NCI-H2107 (cell line): Measurements from ENCODE around the gene ERMN.

Source experiments
- DNase-seq: peaks from one replicate; lab custom pipeline; 2025; lab: John Stamatoyannopoulos, UW

ERMN gene

DNA sequence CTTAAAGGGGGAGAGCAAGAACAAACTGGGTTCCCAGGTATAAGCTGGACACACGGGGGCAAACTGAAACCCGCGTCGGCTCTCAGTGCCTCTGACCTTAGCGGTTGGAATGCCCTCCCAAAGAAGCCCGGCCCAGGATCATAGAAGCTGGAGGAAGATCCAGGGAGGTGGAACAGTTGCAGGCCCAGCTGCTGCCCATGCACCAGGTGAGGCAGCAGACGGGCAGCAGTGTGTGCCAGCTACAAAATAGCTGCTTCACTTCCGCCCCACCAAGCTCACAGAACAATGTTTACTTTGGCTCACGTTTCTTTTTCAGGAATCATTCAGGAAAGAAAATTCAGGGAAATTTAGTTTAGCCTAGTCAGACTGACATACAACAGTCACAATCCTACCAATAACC is 3.9 kb upstream of the ERMN start:
- no peak for DNase-seq

DNA sequence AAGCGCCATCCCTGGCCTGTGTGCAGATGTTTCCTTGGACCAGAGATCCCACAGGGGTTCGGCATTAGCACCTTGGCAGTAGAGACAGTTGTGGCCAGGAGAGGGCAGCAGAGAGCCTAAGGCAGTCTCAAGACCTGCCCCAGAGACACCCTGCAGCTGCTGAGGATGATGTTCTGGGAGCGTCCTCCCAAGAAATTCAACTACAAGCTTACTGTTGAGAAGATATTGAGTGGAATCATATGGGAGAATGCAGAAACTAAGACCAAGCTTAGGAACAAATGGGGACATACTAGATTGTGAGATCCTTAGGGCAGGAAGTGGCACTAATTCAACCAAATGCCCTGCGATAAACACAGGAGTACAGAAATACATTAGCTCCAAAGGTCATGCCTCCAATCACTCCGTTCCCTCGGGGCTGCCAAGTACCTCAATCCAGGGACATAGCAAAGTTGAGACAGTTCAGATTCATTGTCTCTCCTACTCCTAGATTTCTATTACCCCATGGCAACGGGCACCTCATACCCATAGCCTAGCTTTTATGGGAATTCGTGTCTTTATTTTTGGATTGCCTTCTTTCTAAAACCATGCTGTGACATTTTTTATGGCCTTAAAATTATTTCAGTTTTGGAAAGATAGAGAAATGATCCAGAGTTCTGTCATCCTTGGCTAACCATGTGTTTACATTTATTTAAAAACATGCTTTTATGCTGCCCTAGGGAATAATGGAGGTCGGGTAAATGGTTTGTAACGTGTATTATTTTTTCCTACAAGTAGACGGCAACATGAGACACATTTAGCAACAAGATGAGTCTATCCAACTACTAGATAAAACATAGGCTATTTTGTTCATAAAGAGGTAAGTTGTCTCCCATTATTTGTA is 2.2 kb upstream of the ERMN start:
- peak; percentile 29 for DNase-seq

DNA sequence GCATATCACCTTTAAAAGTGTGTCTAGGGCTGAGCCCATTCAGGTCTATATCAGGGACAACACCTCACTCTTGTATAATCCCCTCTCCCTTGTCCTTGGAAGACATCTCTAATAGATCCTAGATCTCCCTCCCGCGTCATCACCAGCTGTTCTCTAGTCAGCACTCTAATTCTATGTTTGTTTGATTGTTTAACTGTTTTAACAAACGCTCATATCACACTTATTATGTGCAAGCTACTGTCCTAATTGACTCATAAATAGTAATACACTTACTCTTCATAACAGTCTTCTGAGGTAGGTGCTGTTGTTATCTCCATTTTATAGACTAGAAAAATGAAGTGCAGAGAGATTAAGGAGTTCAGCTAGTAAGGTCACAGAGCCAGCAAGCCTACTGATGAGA is 1.6 kb upstream of the ERMN start:
- DNase-seq: no peak

DNA sequence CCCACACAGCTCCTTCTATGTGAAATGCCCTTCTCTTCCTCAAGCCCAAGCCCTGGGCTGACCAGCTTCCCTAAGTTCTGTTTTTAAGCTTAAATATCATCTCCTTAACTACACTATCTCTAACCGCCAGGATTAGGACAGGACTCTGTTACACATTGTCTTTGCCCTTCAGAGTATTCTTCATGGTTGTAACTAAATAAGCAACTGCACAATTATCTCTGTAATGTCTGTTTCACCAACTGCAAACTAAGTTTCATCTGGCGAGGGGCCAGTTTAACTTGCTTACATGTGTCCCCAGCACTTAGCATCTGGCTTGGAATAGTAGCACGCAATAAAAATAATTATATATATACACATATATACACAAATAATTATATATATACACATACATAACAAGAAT is 1.1 kb upstream of the ERMN start:
- DNase-seq: no peak

DNA sequence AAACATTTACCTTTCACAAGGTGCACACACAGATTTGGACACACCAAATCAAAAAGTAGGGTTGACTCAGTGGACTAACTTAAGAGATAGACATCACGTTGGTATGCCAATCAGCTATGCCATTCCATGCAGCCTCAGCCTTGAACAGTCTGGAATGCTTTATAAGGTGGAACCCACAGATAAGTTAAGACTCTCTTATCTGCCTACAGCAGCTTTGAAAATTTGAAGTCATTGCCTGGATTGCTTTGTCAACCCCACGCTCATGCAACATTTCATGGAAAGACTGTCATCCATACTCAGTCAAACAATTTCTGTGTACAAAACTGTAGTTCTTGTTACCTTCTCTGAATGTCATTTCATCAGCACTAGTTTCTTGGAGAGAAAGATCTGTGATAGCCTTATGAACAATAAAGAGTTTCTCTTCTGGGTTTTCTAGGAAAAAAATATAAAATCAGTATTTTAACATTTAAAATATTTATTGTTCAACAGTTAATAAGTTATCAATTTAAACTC is 1.2 kb downstream of the ERMN start:
- no peak for DNase-seq

DNA sequence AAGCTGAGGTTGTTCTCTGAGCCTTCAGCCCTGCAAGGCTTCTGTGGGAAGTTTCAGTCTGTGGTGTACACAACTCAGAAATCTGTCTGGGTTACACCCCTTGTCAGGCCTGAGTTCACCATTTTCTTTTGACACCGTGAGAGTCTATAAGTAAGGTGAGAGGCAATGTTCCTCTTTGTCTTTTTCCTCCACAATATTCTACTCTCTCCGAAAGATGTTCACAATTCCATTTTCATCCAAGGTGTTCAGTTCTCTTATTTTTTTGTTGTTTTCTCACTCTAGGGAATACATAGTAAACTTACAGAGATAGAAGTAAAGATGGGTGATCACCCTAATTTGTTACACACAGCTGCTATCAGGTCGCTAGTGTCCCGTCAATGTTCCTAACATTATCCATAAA is 3.2 kb downstream of the ERMN start:
- DNase-seq: no peak

DNA sequence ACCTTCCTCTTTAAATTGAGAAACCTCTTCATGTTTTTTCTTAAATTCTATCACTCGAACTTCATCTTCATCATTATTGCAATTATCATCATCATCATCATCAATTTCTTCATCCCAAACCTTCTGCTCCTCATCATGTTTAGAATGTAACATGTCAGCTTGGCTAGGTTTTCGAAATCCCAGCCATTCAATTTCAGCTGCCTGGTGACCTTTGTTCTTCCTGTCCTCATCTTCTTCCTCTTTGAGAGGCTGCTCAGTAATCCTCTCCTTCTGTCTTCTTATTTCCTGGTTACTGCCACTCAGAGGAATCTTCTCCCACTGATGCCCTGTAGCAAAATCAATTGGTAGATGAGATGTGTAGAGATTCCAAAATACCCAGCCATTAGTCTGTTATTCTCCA is 4.2 kb downstream of the ERMN start:
- DNase-seq: no peak

DNA sequence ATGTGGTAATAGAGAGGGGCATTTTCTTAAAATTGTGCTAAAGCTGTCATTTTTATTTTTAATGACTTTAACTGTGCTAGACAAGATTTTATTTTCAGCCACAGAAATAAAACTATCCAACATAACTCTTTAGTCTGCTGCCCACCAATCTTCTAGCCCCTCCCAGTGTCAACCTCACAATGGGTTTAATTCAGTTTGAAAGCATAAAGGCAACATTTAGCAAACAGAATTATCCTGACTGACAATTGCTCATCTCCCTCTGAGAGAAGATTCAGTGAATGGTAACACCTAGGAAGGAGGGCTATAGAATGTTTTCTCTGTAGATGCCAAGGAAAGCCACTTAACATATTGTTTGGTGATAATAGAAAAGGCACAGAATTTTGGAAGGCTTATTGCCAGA is 5.2 kb downstream of the ERMN start:
- DNase-seq: no peak

DNA sequence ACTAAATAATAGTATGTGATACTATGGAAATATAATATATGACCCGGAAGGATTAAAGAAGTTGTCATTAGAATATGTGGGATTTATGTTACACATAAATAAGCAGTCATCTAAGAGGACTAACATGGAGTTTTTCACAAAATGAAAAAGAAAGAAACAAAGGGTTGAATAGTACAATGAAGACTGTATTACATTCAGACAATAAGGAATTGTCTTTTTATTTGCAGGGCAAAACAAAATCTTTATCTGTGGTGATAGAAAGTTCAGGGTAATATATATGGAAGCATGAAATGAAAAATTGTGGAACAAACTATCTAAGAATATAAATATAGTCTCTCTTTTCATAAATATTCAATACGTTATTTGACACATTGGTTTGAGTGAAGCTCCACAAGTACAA is 5.8 kb downstream of the ERMN start:
- DNase-seq: no peak

DNA sequence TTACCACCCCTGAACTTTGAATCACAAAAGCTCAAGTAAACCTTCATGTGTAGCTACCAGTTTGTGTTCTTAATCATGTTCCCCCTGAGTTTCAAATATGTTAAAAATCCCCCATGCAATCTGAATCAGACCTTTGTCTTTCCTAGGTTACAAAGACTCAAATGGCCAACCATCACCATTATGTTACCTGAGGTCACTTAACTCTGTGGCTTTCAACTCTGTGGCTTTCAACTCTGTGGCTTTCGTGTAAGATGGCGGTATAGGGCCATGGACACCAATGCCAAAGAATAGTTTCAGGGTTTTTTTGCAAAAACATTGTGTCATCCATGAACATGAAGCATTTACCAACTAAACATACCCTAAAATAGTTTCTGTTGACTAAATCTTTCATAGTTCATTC is 6.7 kb downstream of the ERMN start:
- DNase-seq: no peak

DNA sequence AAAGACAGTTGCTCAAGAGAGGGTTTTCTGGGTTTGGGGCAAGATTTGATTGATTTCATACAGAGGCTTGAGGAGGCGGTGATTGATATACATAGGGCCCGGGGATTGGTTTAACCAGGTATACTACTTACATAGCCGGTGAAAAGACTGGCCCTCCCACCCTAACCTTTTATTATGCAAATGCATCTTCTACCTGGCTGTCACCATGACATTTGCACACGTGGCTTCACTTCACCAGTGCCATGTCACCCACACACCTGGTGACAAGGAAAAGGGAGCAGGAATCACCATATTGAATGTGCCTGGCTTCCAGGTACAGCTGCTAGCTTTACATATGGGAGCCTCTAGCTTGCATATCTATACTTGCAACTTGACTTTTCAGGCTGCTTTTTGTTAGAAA is 9.7 kb downstream of the ERMN start:
- DNase-seq: no peak

DNA sequence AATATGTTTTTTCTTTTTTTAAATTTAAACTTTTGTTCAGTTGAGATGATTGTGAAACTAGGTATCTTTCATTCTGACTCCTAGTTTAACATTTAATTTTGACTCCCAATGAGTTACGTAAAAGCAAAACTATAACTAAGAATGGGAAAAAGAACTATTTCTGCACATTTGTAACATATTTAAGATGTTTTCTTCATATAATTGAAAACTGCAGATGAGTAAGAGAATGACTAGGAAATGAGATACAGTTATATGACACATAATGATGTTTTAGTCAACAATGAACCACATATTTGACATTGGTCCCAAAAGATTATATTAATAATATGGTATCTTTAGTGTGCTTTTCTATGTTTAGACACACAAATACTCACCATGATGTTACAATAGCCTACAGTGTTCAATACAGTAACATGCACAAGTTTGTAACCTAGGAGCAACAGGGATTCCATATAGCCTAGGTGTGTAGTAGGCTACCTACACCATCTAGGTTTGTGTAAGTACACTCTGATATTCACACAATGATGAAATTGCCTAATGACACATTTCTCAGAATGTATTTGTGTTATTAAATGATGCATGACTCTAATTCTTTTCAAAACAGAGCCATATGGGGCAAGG is 12.6 kb downstream of the ERMN start:
- DNase-seq: no peak

DNA sequence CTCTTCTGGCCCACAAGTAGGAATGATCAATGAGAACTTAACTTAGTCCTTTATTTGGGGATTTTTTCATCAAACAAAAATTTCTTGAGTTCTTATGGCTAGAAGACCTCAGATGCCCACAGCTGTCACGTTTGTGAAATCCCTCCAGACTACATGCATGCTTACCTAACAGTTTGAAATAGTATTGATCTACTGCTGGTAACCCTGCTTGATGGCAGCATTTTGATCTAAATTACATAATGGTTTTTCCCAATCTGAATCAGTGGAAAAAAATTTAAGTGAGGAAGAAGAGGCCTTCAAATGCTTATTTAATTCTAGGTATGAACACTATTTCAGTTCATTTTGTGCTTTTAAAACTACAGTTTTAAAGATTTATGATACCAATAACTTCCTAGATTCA is 13.9 kb downstream of the ERMN start:
- no peak for DNase-seq

DNA sequence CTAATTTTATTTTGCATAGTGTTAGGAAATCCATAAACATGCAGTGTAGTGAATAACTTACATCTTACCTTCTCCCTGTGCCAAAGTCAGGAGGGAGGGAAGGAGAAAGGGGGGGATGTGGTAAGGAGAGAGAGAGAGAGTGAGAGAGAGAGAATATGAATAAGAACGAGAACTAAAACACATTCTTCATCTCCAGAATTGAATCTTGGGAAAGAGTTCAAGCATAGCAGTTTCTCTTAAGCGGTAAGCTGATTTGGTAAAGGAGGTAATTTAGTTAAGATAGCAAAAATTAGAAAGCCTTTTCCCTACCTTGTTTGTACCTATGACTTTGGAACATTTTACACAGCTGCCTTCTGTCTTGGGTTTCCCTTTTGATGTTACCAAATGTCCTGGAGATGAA is 15.7 kb downstream of the ERMN start:
- no peak for DNase-seq

DNA sequence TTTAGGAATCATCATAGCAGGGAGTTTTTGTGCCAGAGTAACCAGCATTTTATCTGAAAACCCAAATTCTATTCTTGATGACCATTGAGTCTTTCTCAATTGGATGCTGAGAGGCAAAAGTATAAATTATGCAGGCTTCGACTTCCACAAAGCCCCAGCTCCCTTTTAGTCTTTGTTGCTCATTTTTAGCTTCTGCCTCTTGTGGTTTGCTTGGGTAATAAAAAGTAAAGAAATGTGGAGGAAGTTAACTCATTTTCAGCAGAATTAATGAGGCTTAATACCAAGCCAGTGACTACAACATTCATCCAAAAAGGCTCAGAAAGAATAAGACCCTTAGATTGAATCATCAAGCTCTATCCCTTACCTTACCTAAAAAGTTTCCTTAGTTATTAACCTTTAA is 18.6 kb downstream of the ERMN start:
- no peak for DNase-seq

DNA sequence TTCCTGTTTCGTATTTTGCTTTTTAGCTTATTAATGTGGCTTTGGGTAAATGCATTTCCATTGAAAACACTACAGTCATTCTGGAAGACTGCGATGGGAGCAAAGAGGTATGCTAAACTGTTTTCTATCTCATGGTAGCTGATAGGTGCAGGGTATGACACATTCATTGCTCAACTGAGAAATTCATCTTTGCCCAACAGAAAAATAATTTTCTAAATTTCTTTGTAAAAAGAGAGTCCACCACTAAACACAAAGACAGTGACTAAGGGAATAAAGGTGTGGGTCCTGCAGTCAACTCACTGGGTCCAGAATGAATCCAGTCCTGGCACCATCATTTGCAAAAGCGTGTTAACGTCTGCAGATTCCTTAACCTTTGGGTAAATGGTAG is 19.9 kb downstream of the ERMN start:
- DNase-seq: no peak

DNA sequence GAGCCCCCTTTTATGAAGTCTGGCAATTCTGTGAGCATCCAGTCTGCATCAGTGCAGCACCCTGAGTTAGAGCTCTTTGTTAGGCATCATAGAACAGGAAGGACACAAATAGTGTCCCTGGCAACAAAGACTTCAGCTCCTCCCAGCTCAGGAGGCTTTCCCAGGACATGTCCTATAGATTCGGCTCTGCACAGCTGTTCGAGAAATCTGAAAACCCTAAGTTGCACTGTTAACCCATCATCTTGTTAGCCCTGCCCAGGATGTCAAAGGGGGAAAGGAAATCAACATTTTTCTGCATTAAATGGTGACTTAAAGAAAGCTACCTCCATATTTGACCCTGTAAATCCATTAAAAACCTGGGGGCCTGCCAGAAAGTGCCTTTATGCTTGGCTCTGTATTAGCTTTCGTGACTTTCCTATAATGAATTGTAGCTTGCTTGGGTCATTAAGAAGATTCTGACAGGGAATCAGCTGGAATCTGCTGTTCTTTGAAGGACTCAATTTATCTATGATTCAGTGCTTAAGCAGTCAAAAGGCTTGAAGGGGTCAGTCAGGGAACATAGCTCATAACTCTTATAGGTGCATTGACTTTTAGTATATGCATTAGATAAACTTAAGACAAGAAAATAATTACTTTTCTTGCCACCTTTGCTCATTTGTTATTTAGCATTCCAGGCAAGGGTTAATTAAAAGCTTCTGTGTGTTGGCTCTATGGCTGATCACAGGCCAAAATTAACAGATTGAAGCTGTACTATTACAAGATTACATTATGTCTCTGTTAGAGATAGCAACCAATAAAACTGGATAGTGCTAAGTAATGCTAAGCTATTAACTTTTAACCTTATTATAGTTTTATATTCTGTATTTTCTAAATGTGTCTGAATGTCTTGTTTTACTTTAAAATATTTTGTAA is 20.6 kb downstream of the ERMN start:
- DNase-seq: no peak

DNA sequence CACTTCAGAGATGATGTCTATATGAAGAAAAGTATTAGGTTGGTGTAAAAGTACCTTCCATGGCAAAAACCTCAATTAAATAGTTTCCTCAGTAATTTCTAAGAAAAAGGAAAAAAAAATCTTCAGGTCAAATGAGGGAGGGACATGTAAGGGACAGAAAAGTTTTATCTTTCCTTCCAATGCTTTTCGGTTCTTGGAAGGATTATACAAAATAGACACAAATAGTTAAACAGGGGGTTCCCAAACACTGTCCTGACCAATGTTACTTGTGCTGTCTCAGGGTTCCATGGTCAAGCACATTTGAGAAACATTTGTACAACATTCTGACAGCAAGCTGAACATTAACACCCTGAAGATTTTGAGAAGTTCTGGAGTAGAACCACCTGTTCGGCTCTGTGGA is 22.0 kb downstream of the ERMN start:
- DNase-seq: no peak

DNA sequence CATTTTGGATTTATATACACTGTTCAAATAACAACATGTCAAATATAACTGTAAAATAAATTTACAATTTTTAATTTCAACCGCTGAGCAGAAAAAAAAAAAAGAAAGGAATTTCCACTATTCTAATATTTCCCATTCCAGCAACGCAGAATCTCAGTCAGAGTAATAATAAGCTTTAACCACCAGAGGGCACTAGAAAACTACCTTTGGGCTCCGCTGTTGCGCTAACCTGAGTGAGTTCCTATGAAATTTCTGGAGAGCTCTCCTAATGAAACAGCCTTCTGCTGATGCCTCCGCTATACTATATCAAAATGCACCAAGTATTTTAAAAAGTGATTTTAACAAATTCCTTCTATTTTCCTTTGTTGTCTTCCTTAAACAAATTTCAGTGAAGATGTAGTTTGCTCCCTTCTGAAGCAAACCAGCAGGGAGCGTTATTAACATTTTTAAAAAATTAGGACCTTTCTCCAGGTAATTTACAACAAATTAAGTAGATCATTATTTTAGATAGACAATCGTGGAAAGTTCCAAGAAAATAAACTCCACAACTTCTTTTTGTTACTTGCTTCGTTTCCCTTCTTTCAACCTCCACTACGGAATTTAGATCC is 23.0 kb downstream of the ERMN start:
- peak; percentile 52 for DNase-seq

DNA sequence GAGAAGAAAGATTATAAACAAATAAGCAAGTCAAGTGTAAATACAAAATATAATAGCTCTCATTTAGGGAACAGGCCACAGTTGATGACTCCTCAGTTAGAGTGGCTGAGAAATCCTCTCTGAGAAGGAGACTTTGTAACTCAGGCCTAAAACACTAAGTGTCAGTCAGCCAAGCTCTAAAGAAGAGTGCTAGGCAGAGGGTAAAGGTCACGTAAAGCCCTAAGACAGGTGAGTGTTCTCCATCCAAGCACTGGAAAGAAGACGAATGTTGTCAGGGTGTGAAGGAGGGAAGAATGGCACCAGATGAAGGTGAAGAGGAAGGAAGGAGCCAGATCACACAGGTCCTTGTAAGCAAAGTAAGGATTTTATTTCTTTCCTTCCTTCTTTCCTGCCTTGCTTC is 24.3 kb downstream of the ERMN start:
- DNase-seq: no peak

DNA sequence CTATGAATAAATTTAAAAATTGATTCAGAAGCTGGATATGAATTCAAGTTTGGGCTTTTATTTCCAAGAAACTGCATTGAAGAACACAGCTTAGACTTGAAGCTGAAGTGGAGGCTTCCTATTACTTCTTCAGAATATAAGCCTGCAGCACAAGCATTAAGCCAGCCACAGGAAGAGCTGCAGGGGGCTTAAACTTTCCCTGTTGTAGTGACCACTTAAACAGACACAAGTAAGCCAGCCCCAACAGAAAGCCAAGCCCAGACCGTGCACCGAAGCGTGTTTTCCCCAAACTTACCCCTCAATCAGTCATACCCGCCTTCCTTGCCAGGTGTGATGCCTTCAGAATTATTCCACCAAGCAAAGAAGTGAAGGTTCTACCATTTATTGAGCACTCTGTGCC is 28.7 kb downstream of the ERMN start:
- DNase-seq: no peak

DNA sequence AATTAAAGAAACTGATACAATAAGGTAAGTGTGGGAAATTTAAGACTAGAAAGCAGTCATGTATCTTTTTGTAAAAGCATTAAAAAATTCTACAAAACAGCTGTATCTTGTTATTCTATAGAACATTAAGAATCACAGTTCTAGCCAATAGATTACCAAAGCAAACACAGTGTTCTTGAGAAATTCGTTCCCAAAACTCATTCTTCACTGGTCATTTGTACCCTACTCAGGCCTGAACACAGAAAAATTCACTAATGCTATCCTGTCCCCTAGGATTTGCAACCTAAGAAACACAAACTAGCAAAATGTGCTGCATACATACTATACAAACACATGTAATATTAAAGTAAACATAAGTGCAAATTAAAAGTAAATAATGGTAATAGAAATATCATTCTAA is 29.1 kb downstream of the ERMN start:
- no peak for DNase-seq
